Measurements from ENCODE around the gene PCDHGB2. TPM values are rescaled to one million over a fixed set of nuclear protein-coding genes. Genes with fewer than 3 reads are reported as not detected.
"Not testable (repeated sequence)": the region's sequence is repeated elsewhere in the genome, so short reads cannot be mapped to it uniquely, and the experiment has no call there.

The PCDHGB2 gene
- total RNA-seq, 4 donors from 2014 or later, result 9.2 to 14.0 (median 10.4) TPM

DNA sequence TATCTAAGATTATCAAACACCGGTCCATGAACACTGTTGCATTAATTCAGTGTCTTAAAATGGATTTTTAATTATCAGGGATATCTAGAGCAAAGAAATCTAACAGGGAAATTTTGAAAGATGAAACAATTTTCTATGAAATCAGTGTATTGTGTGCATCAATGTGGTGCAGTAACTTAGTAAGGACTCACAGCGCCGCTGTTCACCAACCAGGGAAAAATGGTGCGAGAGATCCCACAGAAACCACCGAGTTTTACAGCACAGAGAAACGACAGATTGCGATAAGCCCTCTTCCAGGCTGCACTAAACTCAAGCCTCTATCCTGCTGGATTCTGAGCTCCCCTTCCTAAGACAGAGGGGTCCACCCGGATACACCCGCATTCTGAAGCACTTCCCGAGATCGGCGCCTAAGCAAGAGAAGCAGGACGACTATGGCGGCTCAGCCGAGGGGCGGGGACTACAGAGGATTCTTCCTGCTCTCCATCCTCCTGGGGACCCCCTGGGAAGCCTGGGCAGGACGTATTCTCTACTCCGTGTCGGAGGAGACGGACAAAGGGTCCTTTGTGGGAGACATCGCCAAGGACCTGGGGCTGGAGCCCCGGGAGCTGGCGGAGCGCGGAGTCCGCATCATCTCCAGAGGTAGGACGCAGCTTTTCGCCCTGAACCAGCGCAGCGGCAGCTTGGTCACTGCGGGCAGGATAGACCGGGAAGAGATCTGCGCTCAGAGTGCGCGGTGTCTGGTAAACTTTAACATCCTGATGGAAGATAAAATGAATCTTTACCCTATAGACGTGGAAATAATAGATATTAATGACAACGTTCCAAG lies 22.9 kb downstream of the PCDHGB2 start, which contains the start of gene PCDHGA7:
Gene PCDHGA7, plus strand, starts transcription at position 274 of the 826 bp plus-strand sequence. Its CDS starts 158 bp downstream, at position 432.
- H3K4me1 ChIP-seq, result no peaks in the 10 kb centered on the region
- WGBS, 2 donors, result 19 to 20% methylated on average over 32 to 36 of the region's 37 CpGs
- TF ChIP-seq, protein P1, sequence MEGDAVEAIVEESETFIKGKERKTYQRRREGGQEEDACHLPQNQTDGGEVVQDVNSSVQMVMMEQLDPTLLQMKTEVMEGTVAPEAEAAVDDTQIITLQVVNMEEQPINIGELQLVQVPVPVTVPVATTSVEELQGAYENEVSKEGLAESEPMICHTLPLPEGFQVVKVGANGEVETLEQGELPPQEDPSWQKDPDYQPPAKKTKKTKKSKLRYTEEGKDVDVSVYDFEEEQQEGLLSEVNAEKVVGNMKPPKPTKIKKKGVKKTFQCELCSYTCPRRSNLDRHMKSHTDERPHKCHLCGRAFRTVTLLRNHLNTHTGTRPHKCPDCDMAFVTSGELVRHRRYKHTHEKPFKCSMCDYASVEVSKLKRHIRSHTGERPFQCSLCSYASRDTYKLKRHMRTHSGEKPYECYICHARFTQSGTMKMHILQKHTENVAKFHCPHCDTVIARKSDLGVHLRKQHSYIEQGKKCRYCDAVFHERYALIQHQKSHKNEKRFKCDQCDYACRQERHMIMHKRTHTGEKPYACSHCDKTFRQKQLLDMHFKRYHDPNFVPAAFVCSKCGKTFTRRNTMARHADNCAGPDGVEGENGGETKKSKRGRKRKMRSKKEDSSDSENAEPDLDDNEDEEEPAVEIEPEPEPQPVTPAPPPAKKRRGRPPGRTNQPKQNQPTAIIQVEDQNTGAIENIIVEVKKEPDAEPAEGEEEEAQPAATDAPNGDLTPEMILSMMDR (IDR thresholded peaks at IDR 0.05), result no peak
- no peak for TF ChIP-seq EP300 (IDR thresholded peaks at IDR 0.05)
- TF ChIP-seq POLR2A (IDR thresholded peaks at IDR 0.05), result no peak
- H3K27me3 ChIP-seq, result no peaks in the 10 kb centered on the region
- H3K27ac ChIP-seq, result no peak within 1 kb of the TSS
- peaks cover 0 to 40% (median 0%) of the 10 kb centered on the region in 3 donors for H3K36me3 ChIP-seq
- DNase-seq (ENCODE audit: low spot score in 2 of 2), result no peak
- H3K4me3 ChIP-seq, result peak within 1 kb of the TSS in 1 of 4 donors; percentile 21
- H3K9me3 ChIP-seq, result peaks cover 0 to 100% (median 48%) of the 10 kb centered on the region in 4 donors

DNA sequence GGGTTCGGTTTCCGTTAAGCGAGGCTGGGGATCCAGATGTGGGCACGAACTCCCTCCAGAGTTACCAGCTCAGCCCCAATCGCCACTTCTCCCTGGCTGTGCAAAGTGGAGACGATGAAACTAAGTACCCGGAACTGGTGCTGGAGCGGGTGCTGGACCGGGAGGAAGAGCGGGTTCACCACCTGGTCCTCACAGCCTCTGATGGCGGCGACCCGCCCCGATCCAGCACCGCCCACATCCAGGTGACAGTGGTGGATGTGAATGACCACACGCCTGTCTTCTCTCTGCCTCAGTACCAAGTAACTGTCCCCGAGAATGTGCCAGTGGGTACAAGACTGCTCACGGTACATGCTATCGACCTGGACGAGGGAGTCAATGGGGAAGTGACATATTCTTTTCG lies 23.6 kb downstream of the PCDHGB2 start:
- H3K27ac ChIP-seq, result no peak overlapping the region
- H3K9me3 ChIP-seq, result peaks cover 0 to 97% (median 46%) of the 10 kb centered on the region in 4 donors
- no peak for TF ChIP-seq EP300 (IDR thresholded peaks at IDR 0.05)
- TF ChIP-seq POLR2A (IDR thresholded peaks at IDR 0.05), result no peak
- TF ChIP-seq, protein P1 (IDR thresholded peaks at IDR 0.05), result no peak
- 37 to 48% methylated on average over 21 of the region's 21 CpGs for WGBS, 2 donors
- H3K4me1 ChIP-seq, result no peaks in the 10 kb centered on the region
- H3K36me3 ChIP-seq, result peaks cover 0 to 40% (median 0%) of the 10 kb centered on the region in 3 donors
- no peaks in the 10 kb centered on the region for H3K27me3 ChIP-seq
- no peak for DNase-seq (ENCODE audit: low spot score in 2 of 2)
- no peak overlapping the region for H3K4me3 ChIP-seq

DNA sequence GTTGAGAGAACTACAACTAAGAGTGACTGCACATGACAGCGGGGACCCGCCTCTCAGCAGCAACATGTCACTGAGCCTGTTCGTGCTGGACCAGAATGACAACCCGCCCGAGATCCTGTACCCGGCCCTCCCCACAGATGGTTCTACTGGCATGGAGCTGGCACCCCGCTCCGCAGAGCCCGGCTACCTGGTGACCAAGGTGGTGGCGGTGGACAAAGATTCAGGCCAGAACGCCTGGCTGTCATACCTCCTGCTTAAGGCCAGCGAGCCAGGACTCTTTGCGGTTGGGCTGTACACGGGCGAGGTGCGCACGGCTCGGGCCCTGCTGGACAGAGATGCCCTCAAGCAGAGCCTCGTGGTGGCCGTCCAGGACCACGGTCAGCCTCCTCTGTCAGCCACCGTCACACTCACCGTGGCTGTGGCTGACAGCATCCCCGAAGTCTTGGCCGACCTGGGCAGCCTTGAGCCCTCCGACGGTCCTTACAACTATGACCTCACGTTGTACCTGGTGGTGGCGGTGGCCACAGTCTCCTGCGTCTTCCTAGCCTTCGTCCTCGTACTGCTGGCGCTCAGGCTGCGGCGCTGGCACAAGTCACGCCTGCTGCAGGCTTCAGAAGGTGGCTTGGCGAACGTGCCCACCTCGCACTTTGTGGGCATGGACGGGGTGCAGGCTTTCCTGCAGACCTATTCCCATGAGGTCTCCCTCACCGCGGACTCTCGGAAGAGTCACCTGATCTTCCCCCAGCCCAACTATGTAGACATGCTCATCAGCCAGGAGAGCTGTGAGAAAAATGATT lies 24.9 kb downstream of the PCDHGB2 start:
- H3K36me3 ChIP-seq, result peaks cover 0 to 45% (median 0%) of the 10 kb centered on the region in 3 donors
- TF ChIP-seq EP300 (IDR thresholded peaks at IDR 0.05), result no peak
- TF ChIP-seq, protein P1 (IDR thresholded peaks at IDR 0.05), result no peak
- no peak for TF ChIP-seq POLR2A (IDR thresholded peaks at IDR 0.05)
- H3K4me3 ChIP-seq, result no peak overlapping the region
- WGBS, 2 donors, result 47 to 58% methylated on average over 34 to 37 of the region's 43 CpGs
- no peak overlapping the region for H3K27ac ChIP-seq
- DNase-seq (ENCODE audit: low spot score in 2 of 2), result no peak
- no peaks in the 10 kb centered on the region for H3K27me3 ChIP-seq
- no peaks in the 10 kb centered on the region for H3K4me1 ChIP-seq
- peaks cover 0 to 97% (median 48%) of the 10 kb centered on the region in 4 donors for H3K9me3 ChIP-seq

DNA sequence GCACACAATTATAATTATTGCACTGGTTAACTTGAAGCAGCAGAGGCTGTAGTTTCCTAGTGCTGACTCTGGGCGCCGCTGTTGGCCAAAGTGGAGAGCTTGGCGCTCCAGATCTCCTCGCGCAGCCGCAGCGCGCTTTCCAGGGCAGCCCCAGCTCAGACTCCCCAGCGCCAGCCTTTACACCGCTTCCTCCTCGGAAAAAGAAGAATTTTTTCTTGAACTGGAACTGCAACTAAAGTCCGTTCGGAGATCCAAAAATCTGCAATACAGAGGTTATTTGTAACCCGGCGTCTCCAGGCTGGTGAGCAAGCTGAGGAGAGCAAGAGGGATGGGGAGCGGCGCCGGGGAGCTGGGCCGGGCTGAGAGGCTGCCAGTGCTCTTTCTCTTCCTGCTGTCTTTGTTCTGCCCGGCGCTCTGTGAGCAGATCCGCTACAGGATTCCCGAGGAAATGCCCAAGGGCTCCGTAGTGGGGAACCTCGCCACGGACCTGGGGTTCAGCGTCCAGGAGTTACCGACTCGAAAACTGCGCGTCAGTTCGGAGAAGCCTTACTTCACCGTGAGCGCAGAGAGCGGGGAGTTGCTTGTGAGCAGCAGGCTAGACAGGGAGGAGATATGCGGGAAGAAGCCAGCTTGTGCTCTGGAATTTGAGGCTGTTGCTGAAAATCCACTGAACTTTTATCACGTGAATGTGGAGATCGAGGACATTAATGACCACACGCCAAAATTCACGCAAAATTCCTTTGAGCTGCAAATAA lies 27.9 kb downstream of the PCDHGB2 start, which contains the start of gene PCDHGB4:
Gene PCDHGB4, plus strand, starts transcription at position 142 of the 755 bp plus-strand sequence. Its CDS starts 187 bp downstream, at position 329.
- H3K36me3 ChIP-seq, result peaks cover 0 to 48% (median 0%) of the 10 kb centered on the region in 3 donors
- WGBS, 2 donors, result 10 to 11% methylated on average over 23 to 24 of the region's 40 CpGs
- H3K27me3 ChIP-seq; H3K4me1 ChIP-seq; DNase-seq (ENCODE audit: low spot score in 2 of 2); H3K27ac ChIP-seq; H3K4me3 ChIP-seq: not testable (repeated sequence)
- H3K9me3 ChIP-seq, result peaks cover 3 to 97% (median 50%) of the 10 kb centered on the region in 4 donors
- TF ChIP-seq, protein P1 (IDR thresholded peaks at IDR 0.05), result peak in 2 of 5 experiments; percentile 17 to 29

Measured in tibial nerve (tissue), 4 donors.